Epithelial cell of proximal tubule (primary cell): Measurements from ENCODE around the gene FAM89B. TPM values are rescaled to one million over a fixed set of nuclear protein-coding genes. Genes with fewer than 3 reads are reported as not detected.

Experiments
- DNase-seq: peaks from one replicate; pipeline ENCODE4 v3.0.0-alpha.2; 2011; ENCODE audit warnings: low read depth
- H3K4me3 ChIP-seq: 2 replicates; pipeline ENCODE4 v1.5.1; 2011; ENCODE audit warnings: low read depth, mild to moderate bottlenecking, low read length
- total RNA-seq: library from RNA; depleted of rRNA; stranded (reverse); fragments of >200 nt; gene quantifications from 2 replicates; pipeline ENCODE4 v1.2.3, GENCODE V29; 2015
- TF ChIP-seq, protein P1 (sequence below): conservative IDR thresholded peaks from 2 replicates; pipeline ENCODE4 v1.5.1; 2012; ENCODE audit warnings: low read depth, mild to moderate bottlenecking, low read length

The FAM89B gene
- total RNA-seq, 1 donor from 2014 or later, result 67.1 TPM

DNA sequence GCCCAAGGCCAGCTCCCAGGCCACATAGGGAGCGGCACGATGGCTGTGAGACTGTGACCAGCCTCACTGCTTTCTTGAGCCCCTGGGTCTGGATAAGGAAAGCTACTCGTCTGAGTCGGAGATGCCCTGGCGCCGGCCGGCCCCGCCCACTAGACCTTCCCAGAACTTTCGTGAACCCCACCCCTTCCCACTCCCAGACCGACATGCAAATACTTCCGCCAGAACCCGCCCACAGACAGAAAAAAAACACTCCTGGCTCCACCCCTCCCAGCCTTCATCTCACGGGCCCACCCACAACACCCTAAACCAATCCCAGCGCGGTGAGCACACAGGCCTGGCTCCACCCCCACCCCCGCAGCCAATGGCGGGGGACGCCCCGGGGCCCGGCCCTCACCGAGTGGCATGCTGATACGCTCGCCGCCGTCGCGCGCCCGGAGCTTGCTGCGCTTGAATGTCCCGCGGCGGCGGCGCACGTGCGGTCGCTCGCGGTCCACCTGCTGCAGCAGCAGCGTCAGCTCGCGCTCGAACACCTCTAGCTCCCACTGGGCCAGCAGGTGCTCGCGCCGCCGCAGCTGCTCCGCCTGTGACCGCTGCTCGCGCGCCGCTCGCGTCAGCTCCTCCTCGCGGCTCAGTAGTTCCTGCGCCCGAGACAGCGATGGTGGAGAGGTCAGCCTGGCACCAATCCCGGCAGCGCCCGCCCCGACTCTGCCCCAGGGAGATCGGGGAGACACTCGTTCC lies 34.7 kb downstream of the FAM89B start:
- DNase-seq, result no peak
- TF ChIP-seq, protein P1, sequence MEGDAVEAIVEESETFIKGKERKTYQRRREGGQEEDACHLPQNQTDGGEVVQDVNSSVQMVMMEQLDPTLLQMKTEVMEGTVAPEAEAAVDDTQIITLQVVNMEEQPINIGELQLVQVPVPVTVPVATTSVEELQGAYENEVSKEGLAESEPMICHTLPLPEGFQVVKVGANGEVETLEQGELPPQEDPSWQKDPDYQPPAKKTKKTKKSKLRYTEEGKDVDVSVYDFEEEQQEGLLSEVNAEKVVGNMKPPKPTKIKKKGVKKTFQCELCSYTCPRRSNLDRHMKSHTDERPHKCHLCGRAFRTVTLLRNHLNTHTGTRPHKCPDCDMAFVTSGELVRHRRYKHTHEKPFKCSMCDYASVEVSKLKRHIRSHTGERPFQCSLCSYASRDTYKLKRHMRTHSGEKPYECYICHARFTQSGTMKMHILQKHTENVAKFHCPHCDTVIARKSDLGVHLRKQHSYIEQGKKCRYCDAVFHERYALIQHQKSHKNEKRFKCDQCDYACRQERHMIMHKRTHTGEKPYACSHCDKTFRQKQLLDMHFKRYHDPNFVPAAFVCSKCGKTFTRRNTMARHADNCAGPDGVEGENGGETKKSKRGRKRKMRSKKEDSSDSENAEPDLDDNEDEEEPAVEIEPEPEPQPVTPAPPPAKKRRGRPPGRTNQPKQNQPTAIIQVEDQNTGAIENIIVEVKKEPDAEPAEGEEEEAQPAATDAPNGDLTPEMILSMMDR, result no peak
- no peak overlapping the region for H3K4me3 ChIP-seq

DNA sequence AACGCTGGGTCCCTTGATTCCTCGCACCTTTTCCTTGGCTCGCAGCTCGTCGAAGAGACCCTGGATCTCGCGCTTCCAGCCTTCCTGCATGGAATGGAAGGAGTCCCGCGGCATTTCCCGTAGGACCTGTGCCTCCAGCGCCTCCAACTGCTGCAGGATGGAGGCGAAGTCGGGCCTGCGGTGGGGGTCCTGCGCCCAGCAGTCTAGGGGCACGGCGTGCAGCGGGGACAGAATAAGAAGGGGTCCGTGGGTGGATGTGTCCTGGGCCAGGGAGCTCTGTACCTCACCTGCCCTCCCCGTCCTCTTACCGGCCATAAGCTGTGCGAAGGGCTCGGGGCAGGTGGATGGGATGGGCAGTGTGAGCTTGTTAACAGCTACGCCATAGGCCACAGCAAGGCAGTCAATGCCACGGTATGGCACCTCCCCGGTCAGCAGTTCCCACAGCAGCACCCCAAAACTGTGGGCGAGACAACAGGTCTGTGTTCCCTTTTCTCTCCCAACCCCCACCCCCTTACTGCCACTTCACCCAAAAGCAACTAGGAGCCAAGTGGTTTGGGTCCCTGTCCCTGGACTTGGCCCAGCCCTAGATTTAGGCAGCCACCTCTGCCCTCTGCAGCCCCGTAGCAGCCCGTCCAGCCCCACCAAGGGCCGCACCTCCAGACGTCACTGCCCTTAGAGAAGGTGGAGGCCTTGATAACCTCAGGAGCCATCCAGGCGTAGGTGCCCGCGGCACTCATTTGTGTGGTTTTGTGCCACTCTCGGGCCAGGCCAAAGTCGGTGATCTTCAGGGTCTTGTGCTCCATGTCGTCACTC lies 35.5 kb downstream of the FAM89B start:
- no peak overlapping the region for H3K4me3 ChIP-seq
- TF ChIP-seq, protein P1, result no peak
- no peak for DNase-seq

DNA sequence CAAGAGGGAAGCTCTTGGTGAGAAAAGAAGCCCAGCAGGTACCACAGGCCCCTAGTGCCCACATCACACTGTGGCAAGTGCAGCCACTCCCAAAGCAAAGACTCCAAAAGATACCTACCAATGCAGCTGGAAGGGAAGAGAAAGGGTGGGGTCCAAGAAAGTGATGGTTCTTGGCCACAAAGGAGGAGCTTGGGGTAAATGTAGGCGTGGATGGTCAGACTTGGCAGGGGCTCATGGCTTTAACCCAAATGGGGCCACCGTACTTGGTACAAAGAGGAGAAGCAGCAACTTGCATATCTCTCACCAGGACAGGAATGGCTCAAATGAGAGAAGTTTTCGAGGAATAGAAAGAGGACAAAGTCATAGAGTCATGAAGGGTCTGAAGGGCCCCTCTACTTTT lies 36.9 kb downstream of the FAM89B start:
- no peak overlapping the region for H3K4me3 ChIP-seq
- no peak for DNase-seq
- TF ChIP-seq, protein P1, result no peak

DNA sequence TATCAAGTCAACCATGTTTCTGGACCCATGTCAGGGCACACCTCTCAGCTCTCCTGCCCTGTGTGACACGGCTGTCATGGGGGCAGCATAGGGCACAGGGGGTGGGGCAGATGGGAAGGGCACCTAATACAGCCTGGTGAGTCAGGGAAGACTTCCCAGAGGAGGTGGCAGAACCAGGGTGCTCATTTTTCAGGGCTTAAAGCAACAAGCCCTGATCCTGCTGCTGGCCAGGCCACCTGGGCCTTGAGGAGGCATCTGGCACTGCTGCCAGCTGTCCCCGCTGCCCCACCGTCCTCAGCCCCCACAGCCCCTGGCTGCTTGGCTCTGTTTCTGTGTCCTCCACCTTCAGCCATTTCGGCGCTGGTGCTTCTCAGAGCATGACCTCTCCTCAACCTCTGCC lies 37.3 kb downstream of the FAM89B start:
- no peak for DNase-seq
- TF ChIP-seq, protein P1, result no peak
- H3K4me3 ChIP-seq, result no peak overlapping the region

DNA sequence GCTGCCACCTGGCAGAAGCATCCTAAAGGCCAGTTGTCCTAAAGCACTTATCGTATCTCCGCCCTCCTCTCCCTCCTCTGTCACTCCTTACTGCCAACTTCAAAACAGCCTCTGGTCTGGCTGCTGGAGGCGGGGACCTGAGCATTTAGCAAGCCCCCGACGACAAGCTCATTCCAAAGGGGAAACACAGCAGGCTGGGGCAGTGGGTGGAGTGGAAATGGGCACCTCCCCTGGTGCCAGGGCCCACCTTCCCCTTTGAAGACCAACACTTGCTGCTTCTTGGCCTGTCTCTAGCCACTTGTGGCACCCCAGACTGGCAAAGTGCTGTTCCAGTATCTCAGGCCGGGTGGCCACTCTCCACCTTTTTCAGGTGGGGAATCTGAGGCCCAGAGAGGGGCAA lies 38.1 kb downstream of the FAM89B start:
- no peak for DNase-seq
- H3K4me3 ChIP-seq, result no peak overlapping the region
- TF ChIP-seq, protein P1, result no peak

DNA sequence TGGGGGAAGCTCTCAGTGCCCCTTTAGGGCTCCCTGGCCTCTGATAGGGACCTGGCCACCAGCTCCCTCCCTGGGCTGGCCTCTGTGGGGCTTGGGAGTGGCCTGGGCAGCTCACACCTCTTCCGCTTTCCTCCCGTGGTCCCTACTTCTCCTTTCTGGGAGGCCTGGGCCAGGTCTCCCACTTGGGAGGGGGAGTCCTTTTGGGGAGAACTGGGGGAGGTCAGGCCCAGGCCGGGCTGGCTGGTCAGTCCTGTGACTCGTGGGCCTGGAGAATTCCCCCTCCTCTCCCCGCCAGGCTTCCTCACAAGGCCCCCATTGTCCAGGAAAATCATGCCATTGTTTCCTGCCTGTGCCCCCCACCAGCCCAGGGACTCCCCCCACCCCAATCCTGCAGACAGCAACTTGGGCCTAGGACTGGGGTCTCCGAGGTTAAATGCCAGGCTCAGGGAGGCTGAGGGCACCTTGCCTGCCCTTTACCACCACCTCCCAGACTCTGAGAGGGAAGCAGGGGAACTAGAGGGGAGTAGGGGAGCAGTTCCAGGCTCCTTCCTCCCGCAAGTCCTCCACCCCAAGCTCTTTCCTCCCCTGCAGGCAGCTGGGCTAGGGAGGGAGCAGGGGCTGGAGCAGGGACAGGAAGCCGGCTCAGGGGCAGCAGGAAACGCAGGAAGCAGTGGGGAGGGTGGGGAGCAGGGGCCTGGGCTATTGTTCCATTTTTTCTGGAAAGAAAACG lies 38.9 kb downstream of the FAM89B start:
- peak overlapping the region; percentile 1 for H3K4me3 ChIP-seq

More for the DNA sequence above, 38.9 kb downstream of the FAM89B start:
- TF ChIP-seq, protein P1, result no peak
- DNase-seq, result no peak
